Measurements from ENCODE around the gene MED16. TPM values are rescaled to one million over a fixed set of nuclear protein-coding genes. Genes with fewer than 3 reads are reported as not detected.

MED16 gene
- total and polyA plus RNA-seq, 2 experiments from 2014 or later = 26.6 to 66.5 TPM

GRCh38 chr19:924553-925086, 31.6 kb upstream of the MED16 start:
- in situ Hi-C loops (cut with MboI) = no loop called here
- H3K9ac ChIP-seq = peak overlapping the region; percentile 80
- no peak for DNase-seq

GRCh38 chr19:920051-920864, 27.3 kb upstream of the MED16 start:
- H3K9me3 ChIP-seq (ENCODE audit: low read depth) = no peaks in the 10 kb centered on the region
- H2AFZ ChIP-seq = no peak overlapping the region
- H3K27ac ChIP-seq = no peak overlapping the region
- no peaks in the 10 kb centered on the region for H4K20me1 ChIP-seq (ENCODE audit: insufficient read depth)
- no peaks in the 10 kb centered on the region for H3K9me2 ChIP-seq (ENCODE audit: insufficient read depth)
- H3K4me1 ChIP-seq (ENCODE audit: insufficient read depth) = no peaks in the 10 kb centered on the region
- H3K36me3 ChIP-seq (ENCODE audit: low read depth) = no peaks in the 10 kb centered on the region
- peaks cover 7% of the 10 kb centered on the region; the same call in 1 of the 2 replicates for H3K79me2 ChIP-seq (ENCODE audit: insufficient read depth)
- H3K4me3 ChIP-seq = no peak overlapping the region
- H3K27me3 ChIP-seq (replicated peaks; ENCODE audit: insufficient read depth) = peaks cover 26% of the 10 kb centered on the region
- in situ Hi-C loops (cut with MboI) = no loop called here
- H3K4me2 ChIP-seq (ENCODE audit: unreplicated experiment) = no peak overlapping the region
- H3K9ac ChIP-seq = no peak overlapping the region
- peak; percentile 55 for DNase-seq
- WGBS, 2 experiments (ENCODE audit: low coverage in 1 of 2, low lambda C conversion rate in 2 of 2, missing lambda C conversion rate in 2 of 2) = 5 to 7% methylated on average over 39 to 58 of the region's 84 CpGs
- 0 out of 2 replicates have a peak, but pooled peaks cover 6% of the 10 kb centered on the region for H3F3A ChIP-seq (ENCODE audit: insufficient read depth)
- TF ChIP-seq EZH2phosphoT487 (IDR thresholded peaks at IDR 0.05; ENCODE audit: insufficient read depth, low read depth) = no peak
- peak; percentile 29 for TF ChIP-seq EZH2 (IDR thresholded peaks at IDR 0.05; ENCODE audit: insufficient read depth, poor library complexity, severe bottlenecking)

More at GRCh38 chr19:924553-925086, 31.6 kb upstream of the MED16 start:
- Histone ChIP-seq H3K4me3 (peak overlapping the region; percentile 78), H3K9me3 (ENCODE audit: low read depth) (no peaks in the 10 kb centered on the region), H3K4me1 (ENCODE audit: insufficient read depth) (no peaks in the 10 kb centered on the region), H3K27ac (no peak overlapping the region), H3K27me3 (replicated peaks; ENCODE audit: insufficient read depth) (0 out of 2 replicates have a peak, but pooled peaks cover 11% of the 10 kb centered on the region), H2AFZ (peak overlapping the region; percentile 64), H3K4me2 (ENCODE audit: unreplicated experiment) (peak overlapping the region; percentile 63), H4K20me1 (ENCODE audit: insufficient read depth) (no peaks in the 10 kb centered on the region), H3K36me3 (ENCODE audit: low read depth) (no peaks in the 10 kb centered on the region), H3K9me2 (ENCODE audit: insufficient read depth) (no peaks in the 10 kb centered on the region), H3F3A (ENCODE audit: insufficient read depth) (0 out of 2 replicates have a peak, but pooled peaks cover 6% of the 10 kb centered on the region), H3K79me2 (ENCODE audit: insufficient read depth) (peaks cover 42% of the 10 kb centered on the region)
- WGBS, 2 experiments (ENCODE audit: low coverage in 1 of 2, low lambda C conversion rate in 2 of 2, missing lambda C conversion rate in 2 of 2) = 10 to 14% methylated on average over 29 to 31 of the region's 31 CpGs
- TF ChIP-seq EZH2 (IDR thresholded peaks at IDR 0.05; ENCODE audit: insufficient read depth, poor library complexity, severe bottlenecking) (no peak), EZH2phosphoT487 (IDR thresholded peaks at IDR 0.05; ENCODE audit: insufficient read depth, low read depth) (no peak)

GRCh38 chr19:919199-920050, 26.4 kb upstream of the MED16 start:
- WGBS, 2 experiments (ENCODE audit: low coverage in 1 of 2, low lambda C conversion rate in 2 of 2, missing lambda C conversion rate in 2 of 2) = 7% methylated on average over 57 to 59 of the region's 68 CpGs
- Histone ChIP-seq H2AFZ (no peak overlapping the region), H3K27me3 (replicated peaks; ENCODE audit: insufficient read depth) (peaks cover 26% of the 10 kb centered on the region), H4K20me1 (ENCODE audit: insufficient read depth) (no peaks in the 10 kb centered on the region), H3K36me3 (ENCODE audit: low read depth) (no peaks in the 10 kb centered on the region), H3K4me3 (no peak overlapping the region), H3K4me1 (ENCODE audit: insufficient read depth) (no peaks in the 10 kb centered on the region), H3F3A (ENCODE audit: insufficient read depth) (peaks cover 10% of the 10 kb centered on the region; the same call in 1 of the 2 replicates), H3K9me2 (ENCODE audit: insufficient read depth) (no peaks in the 10 kb centered on the region), H3K9ac (no peak overlapping the region), H3K9me3 (ENCODE audit: low read depth) (no peaks in the 10 kb centered on the region), H3K4me2 (ENCODE audit: unreplicated experiment) (no peak overlapping the region), H3K27ac (no peak overlapping the region), H3K79me2 (ENCODE audit: insufficient read depth) (no peaks in the 10 kb centered on the region)
- DNase-seq = no peak
- peak; percentile 71 for TF ChIP-seq EZH2 (IDR thresholded peaks at IDR 0.05; ENCODE audit: insufficient read depth, poor library complexity, severe bottlenecking)
- TF ChIP-seq EZH2phosphoT487 (IDR thresholded peaks at IDR 0.05; ENCODE audit: insufficient read depth, low read depth) = no peak
- in situ Hi-C loops (cut with MboI) = no loop called here
